ENCODE results near the gene TBC1D10B. TPM values are rescaled to one million over a fixed set of nuclear protein-coding genes. Genes with fewer than 3 reads are reported as not detected.

TBC1D10B gene
- total and polyA plus RNA-seq, 8 donors, result 29.5 to 43.7 (median 34.4) TPM

- Histone ChIP-seq H3K36me3 (peaks cover 0 to 72% of the 10 kb centered on the region in 2 donors), H3K4me1 (peaks cover 22 to 62% of the 10 kb centered on the region in 2 donors), H3K9me3 (no peaks in the 10 kb centered on the region), H3K27ac (peak overlapping the region; percentile 98), H3K4me3 (peak overlapping the region; percentile 72 to 92), H3K27me3 (no peaks in the 10 kb centered on the region)
- intact Hi-C loops (cut with DNase I), result no loop called here
- ATAC-seq, result peak; percentile 31
- peak in 2 of 4 donors; percentile 37 to 78 for DNase-seq
- TF ChIP-seq, protein P1, sequence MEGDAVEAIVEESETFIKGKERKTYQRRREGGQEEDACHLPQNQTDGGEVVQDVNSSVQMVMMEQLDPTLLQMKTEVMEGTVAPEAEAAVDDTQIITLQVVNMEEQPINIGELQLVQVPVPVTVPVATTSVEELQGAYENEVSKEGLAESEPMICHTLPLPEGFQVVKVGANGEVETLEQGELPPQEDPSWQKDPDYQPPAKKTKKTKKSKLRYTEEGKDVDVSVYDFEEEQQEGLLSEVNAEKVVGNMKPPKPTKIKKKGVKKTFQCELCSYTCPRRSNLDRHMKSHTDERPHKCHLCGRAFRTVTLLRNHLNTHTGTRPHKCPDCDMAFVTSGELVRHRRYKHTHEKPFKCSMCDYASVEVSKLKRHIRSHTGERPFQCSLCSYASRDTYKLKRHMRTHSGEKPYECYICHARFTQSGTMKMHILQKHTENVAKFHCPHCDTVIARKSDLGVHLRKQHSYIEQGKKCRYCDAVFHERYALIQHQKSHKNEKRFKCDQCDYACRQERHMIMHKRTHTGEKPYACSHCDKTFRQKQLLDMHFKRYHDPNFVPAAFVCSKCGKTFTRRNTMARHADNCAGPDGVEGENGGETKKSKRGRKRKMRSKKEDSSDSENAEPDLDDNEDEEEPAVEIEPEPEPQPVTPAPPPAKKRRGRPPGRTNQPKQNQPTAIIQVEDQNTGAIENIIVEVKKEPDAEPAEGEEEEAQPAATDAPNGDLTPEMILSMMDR (IDR thresholded peaks at IDR 0.05), result no peak
These were observed 15.7 kb downstream of the TBC1D10B start for GRCh38 chr16:30354423-30355143.

DNA sequence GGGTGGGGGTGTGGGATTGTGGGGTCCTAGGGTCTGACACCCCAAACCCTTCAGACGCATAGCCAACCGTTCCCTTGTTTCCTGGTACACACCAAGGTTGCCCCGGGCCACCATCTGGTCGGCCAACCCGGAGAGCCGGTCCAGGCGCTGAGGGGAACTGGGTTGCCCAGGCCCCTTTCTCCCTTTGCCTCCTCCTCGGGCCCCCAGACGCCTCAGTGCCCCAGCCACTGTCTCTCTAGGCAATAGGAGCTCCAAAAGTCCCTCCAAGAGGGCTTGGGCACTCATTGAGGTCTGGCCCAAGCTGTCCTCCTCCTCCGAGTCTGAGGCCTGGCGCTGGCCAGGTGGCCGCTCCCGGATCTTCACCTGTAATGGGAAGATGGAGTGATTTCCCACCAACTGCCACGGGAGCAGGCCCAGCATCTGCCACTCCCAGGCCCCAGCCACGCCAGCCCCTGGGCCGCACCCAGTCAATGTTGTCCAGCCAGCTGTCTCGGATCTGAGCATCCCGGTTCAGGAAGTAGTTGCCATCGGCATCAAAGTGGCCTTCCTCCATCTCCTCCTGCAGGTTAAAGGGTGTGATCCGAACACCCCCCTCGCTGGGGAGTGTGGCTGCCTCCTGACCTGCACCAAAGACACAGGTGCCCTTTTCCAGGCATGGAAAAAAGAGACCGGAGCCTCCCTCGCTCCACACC lies 16.7 kb downstream of the TBC1D10B start:
- Histone ChIP-seq H3K27ac (peak overlapping the region in 1 of 2 donors; percentile 98), H3K36me3 (peaks cover 0 to 69% of the 10 kb centered on the region in 2 donors), H3K4me1 (peaks cover 22 to 62% of the 10 kb centered on the region in 2 donors), H3K27me3 (no peaks in the 10 kb centered on the region), H3K9me3 (no peaks in the 10 kb centered on the region), H3K4me3 (peak overlapping the region; percentile 72 to 92)
- peak in 2 of 4 donors; percentile 30 to 76 for DNase-seq
- ATAC-seq, result no peak
- intact Hi-C loops (cut with DNase I), result no loop called here
- TF ChIP-seq, protein P1 (IDR thresholded peaks at IDR 0.05), result no peak

- peaks cover 0 to 61% of the 10 kb centered on the region in 2 donors for H3K36me3 ChIP-seq
- DNase-seq (peak in 1 of 4 donors; percentile 2), ATAC-seq (no peak)
- intact Hi-C loops (cut with DNase I), result no loop called here
- no peaks in the 10 kb centered on the region for H3K9me3 ChIP-seq
- TF ChIP-seq, protein P1 (IDR thresholded peaks at IDR 0.05), result no peak
- H3K27me3 ChIP-seq, result no peaks in the 10 kb centered on the region
- H3K4me3 ChIP-seq, result no peak overlapping the region
- H3K27ac ChIP-seq, result peak overlapping the region; percentile 26 to 53
- H3K4me1 ChIP-seq, result peaks cover 22 to 62% of the 10 kb centered on the region in 2 donors
These were observed 17.5 kb downstream of the TBC1D10B start for GRCh38 chr16:30352488-30353401.

GRCh38 chr16:30351586-30352419 lies 18.5 kb downstream of the TBC1D10B start:
- DNase-seq, result peak in 1 of 4 donors; percentile 76
- TF ChIP-seq, protein P1 (IDR thresholded peaks at IDR 0.05), result no peak
- H3K4me3 ChIP-seq, result no peak overlapping the region
- peak overlapping the region; percentile 26 to 53 for H3K27ac ChIP-seq
- H3K9me3 ChIP-seq, result no peaks in the 10 kb centered on the region
- no peaks in the 10 kb centered on the region for H3K27me3 ChIP-seq
- peak; percentile 28 for ATAC-seq
- H3K4me1 ChIP-seq, result peaks cover 22 to 58% of the 10 kb centered on the region in 2 donors
- peaks cover 0 to 52% of the 10 kb centered on the region in 2 donors for H3K36me3 ChIP-seq
- intact Hi-C loops (cut with DNase I), result no loop called here
